22Rv1 (cell line): ENCODE results near the gene CTXND1.
"Not testable (repeated sequence)": the region's sequence is repeated elsewhere in the genome, so short reads cannot be mapped to it uniquely, and the experiment has no call there.

Source experiments
- H3K27ac ChIP-seq: fragments of 450-650 bp; 2 replicates; pipeline ENCODE4 v1.5.1; 2017
- CTCF ChIP-seq: fragments of 450-650 bp; IDR thresholded peaks from 2 replicates; pipeline ENCODE4 v1.5.1; 2017; ENCODE audit warnings: mild to moderate bottlenecking
- ZFX ChIP-seq: fragments of 450-650 bp; IDR thresholded peaks from 2 replicates; pipeline ENCODE4 v1.6.1; 2017; ENCODE audit warnings: antibody characterized with exemption, borderline replicate concordance

The CTXND1 gene

GRCh38 chr15:80160570-80161156, 91.3 kb downstream of the CTXND1 start:
- no peak overlapping the region for H3K27ac ChIP-seq
- TF ChIP-seq CTCF = no peak
- TF ChIP-seq ZFX = no peak

GRCh38 chr15:80159811-80160569, 92.0 kb downstream of the CTXND1 start:
- H3K27ac ChIP-seq = no peak overlapping the region
- no peak for TF ChIP-seq CTCF
- no peak for TF ChIP-seq ZFX

- H3K27ac ChIP-seq = no peak overlapping the region
- TF ChIP-seq ZFX (no peak), CTCF (no peak)
These were observed 92.7 kb downstream of the CTXND1 start for GRCh38 chr15:80159301-80159700.

- H3K27ac ChIP-seq = no peak overlapping the region
- TF ChIP-seq ZFX = no peak
- no peak for TF ChIP-seq CTCF
These were observed 94.8 kb downstream of the CTXND1 start for GRCh38 chr15:80157215-80157614.

- H3K27ac ChIP-seq = no peak overlapping the region
- TF ChIP-seq ZFX (no peak), CTCF (no peak)
These were observed 95.8 kb downstream of the CTXND1 start for GRCh38 chr15:80156176-80156720.

- not testable (repeated sequence) for H3K27ac ChIP-seq
These were observed 96.4 kb downstream of the CTXND1 start for GRCh38 chr15:80155378-80156175.

GRCh38 chr15:80155001-80155377, 97.0 kb downstream of the CTXND1 start:
- TF ChIP-seq ZFX (no peak), CTCF (no peak)
- no peak overlapping the region for H3K27ac ChIP-seq
